GM12801 (cell line): Measurements from ENCODE around the gene IL18RAP.

ENCODE experiments used
- TF ChIP-seq, protein P1 (sequence below): IDR thresholded peaks from one replicate; pipeline ENCODE4 v1.5.1; 2011; ENCODE audit warnings: control low read depth; ENCODE audit not compliant: insufficient read length; ENCODE audit errors: extremely low read depth

Gene IL18RAP

DNA sequence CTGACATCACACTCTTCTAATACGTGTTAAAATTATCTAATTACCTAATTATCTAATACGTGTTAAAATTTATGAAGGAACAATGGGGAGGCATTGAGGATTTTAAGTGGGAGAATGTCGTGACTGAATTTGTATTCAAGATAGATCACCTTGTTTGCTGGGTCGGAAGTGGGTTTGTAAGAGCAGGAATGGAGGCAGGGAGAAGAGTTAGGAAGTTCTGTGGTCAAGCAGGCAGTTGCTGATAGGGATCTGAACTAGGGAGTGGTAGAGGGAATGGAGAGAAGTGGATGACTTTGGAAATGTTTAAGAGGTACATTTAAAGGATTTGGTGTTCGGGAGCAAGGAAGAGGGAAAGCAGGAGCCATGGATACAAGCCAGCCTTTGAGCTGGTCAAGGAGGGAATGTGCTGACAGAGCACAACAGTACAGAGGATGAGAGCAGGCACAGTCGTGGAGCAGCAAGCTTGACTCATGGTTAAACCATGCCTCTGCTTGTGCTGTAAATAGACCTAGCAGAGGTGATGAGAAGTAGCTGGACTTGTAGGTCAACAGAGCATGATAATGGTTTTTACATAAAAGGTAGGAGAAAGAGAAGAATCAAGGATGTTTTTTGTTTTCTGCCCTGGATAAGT lies 16.2 kb downstream of the IL18RAP start:
- TF ChIP-seq, protein P1, sequence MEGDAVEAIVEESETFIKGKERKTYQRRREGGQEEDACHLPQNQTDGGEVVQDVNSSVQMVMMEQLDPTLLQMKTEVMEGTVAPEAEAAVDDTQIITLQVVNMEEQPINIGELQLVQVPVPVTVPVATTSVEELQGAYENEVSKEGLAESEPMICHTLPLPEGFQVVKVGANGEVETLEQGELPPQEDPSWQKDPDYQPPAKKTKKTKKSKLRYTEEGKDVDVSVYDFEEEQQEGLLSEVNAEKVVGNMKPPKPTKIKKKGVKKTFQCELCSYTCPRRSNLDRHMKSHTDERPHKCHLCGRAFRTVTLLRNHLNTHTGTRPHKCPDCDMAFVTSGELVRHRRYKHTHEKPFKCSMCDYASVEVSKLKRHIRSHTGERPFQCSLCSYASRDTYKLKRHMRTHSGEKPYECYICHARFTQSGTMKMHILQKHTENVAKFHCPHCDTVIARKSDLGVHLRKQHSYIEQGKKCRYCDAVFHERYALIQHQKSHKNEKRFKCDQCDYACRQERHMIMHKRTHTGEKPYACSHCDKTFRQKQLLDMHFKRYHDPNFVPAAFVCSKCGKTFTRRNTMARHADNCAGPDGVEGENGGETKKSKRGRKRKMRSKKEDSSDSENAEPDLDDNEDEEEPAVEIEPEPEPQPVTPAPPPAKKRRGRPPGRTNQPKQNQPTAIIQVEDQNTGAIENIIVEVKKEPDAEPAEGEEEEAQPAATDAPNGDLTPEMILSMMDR, result no peak

DNA sequence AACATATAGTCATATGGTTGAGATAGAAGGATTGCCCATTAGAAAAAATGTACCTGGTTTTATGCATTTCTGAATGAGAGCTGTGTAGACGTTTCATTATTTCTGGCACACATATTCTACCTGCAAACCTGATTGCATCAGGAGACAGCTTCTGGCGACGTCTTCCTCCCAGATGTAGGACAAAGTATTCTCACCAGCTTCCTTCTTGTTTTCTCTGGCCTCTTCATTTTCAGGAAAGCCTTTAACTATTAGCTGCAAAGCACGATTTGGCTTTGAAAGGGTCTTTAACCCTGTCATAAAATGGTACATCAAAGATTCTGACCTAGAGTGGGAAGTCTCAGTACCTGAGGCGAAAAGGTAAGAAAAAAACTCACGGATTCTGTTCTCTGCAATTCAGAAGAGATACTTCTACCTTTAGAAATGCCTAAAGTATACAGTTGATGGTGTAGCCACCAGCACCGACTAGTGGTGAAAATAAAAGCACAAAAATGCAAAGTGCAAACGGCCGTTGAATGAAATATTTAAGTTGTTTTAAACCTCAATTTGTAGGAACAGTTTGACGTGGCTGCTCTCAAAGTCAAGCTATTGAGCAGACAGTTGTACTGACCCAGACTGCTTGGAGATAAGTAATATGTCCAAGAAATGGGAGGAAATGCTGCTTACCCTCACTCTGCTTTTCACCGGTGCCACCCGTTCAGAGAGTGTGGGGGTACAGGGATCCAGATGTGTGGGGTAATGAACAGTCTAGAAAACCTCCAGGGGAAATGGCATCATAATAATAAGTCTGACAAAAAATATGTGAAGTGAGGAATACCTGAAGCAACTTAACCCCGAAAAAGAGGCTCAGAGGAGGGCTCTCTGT lies 20.2 kb downstream of the IL18RAP start:
- TF ChIP-seq, protein P1, result no peak

DNA sequence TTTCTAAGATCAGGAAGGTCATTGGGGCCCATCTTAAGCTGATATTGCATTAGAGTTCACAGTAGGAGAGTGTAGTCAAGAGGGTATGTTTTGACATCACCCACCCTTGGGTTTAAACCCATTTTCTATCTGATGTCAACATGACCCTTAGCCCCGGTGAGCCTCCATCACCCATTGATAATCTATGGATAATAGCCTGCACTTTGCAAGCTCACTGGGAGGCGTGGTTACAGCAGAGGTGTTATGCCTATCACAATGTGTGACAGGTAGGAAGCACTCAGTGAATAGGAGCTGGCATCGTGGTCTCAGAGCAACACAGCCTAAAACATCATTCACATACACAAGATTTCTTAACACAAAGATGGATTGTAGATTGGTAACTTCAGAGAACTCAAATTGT lies 21.3 kb downstream of the IL18RAP start:
- TF ChIP-seq, protein P1, result no peak

DNA sequence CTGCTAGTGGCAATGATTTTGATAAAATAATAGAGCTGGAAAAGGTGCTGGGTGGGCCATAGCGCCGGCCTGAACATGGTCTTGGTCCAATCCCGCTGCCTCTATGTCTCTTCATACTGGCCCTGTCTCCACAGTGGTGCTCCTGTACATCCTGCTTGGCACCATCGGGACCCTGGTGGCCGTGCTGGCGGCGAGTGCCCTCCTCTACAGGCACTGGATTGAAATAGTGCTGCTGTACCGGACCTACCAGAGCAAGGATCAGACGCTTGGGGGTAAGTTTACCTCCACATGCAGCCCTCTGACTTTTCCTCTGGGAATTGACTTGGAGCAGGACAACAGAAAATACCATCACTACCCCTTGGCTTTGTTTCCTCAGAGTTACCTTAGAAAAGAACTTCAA lies 24.0 kb downstream of the IL18RAP start:
- TF ChIP-seq, protein P1, result no peak

DNA sequence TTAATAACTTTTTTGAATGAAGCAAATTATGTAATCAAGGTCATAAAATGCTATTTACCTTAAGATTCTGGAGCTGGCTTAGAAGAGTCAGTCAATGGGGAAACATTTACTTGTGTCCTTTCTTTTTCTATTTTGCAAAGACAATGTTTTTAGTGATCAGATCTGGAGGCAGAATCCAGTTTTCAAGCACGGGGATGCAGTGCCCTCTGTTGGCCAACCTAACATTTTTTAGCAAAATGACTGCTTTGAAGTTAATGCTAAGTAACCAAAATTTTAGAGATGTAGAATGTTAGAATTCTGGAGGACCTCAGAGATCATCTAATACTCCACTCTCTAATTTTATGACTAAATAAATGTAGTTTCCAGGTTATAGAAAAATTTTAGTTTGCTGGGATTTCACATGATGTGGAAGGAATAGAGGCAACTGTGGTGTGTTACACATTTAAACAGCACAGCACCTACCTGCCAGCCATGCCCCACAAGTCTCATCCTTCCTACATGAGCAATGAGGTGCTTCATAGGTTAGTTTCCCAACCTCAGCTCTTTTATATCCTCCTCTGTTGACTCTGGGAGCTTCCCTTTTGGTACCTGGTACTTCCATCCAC lies 26.5 kb downstream of the IL18RAP start:
- TF ChIP-seq, protein P1, result no peak

DNA sequence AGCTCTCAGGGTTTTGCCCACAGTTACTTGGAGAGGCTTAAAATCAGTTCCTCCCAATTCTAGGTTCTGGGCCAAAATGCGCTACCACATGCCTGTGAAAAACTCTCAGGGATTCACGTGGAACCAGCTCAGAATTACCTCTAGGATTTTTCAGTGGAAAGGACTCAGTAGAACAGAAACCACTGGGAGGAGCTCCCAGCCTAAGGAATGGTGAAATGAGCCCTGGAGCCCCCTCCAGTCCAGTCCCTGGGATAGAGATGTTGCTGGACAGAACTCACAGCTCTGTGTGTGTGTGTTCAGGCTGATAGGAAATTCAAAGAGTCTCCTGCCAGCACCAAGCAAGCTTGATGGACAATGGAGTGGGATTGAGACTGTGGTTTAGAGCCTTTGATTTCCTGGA lies 29.0 kb downstream of the IL18RAP start:
- TF ChIP-seq, protein P1, result no peak

DNA sequence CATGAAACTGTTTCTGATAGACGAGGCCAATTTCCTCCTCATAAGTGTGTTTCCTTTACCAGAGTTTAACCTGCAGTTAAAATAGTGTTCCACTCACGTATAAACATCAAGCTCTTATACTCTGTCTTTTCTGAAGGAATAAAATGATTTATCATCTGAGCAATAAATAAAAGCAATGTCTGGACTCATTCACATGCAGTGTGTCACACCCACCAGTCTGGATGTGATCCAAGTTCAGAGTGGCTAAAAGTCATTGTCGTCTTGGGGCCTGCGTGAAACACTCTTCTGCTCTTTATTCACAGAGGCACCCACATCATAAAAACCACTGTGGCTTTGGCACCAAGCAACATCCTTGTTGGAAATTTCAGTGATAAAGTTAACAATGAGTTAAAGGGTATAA lies 30.5 kb downstream of the IL18RAP start:
- TF ChIP-seq, protein P1, result no peak
